Renal cortex interstitium (tissue), 15 donors: Measurements from ENCODE around the gene SLC66A1. TPM values are rescaled to one million over a fixed set of nuclear protein-coding genes. Genes with fewer than 3 reads are reported as not detected.
"Not testable (repeated sequence)": the region's sequence is repeated elsewhere in the genome, so short reads cannot be mapped to it uniquely, and the experiment has no call there.

Experiments used
- DNase-seq, 11 donors: peaks; one replicate each; pipeline ENCODE4 v3.0.0-alpha.2; 2013; ENCODE audit warnings: low read depth in 9 of 11, low spot score in 4 of 11; ENCODE audit errors: extremely low read depth in 1 of 11
- long read RNA-seq, 16 experiments: transcript quantifications; one replicate each; lab custom pipeline, GENCODE V29; 2026
- polyA plus RNA-seq, 3 donors: library from polyadenylated mRNA; unstranded; fragments of 120-200 nt; gene quantifications; one replicate each; pipeline ENCODE4 v1.2.1, GENCODE V29; 2013; ENCODE audit not compliant: insufficient read length in 3 of 3

Gene SLC66A1
- 10 to 100 TPM; 10.1 to 16.8 (median 15.7) TPM for polyA plus RNA-seq
- long read RNA-seq, donor 1, partial matches to known transcripts: 67 of 152 reads
- long read RNA-seq, donor 1, other reads (novel, unspliced or antisense): 80 of 152 reads
- long read RNA-seq, donor 2, partial matches to known transcripts: 120 of 122 reads
- long read RNA-seq, donor 2, other reads (novel, unspliced or antisense): 0 of 122 reads
- long read RNA-seq, donor 3, partial matches to known transcripts: 242 of 244 reads
- long read RNA-seq, donor 3, other reads (novel, unspliced or antisense): 0 of 244 reads
- long read RNA-seq, donor 4, partial matches to known transcripts: 0 of 3 reads
- long read RNA-seq, donor 4, other reads (novel, unspliced or antisense): 0 of 3 reads
- long read RNA-seq, donor 5: 0 reads
- long read RNA-seq, donor 6, partial matches to known transcripts: 155 of 158 reads
- long read RNA-seq, donor 6, other reads (novel, unspliced or antisense): 0 of 158 reads
- long read RNA-seq, donor 7, partial matches to known transcripts: 208 of 209 reads
- long read RNA-seq, donor 7, other reads (novel, unspliced or antisense): 0 of 209 reads
- long read RNA-seq, donor 8, partial matches to known transcripts: 220 of 223 reads
- long read RNA-seq, donor 8, other reads (novel, unspliced or antisense): 0 of 223 reads
- long read RNA-seq, donor 9, partial matches to known transcripts: 157 of 159 reads
- long read RNA-seq, donor 9, other reads (novel, unspliced or antisense): 0 of 159 reads
- long read RNA-seq, donor 10, partial matches to known transcripts: 170 of 174 reads
- long read RNA-seq, donor 10, other reads (novel, unspliced or antisense): 0 of 174 reads
- long read RNA-seq, donor 11, partial matches to known transcripts: 139 of 142 reads
- long read RNA-seq, donor 11, other reads (novel, unspliced or antisense): 0 of 142 reads
- long read RNA-seq, donor 12, partial matches to known transcripts: 168 of 217 reads
- long read RNA-seq, donor 12, other reads (novel, unspliced or antisense): 47 of 217 reads
- long read RNA-seq, donor 13, partial matches to known transcripts: 314 of 316 reads
- long read RNA-seq, donor 13, other reads (novel, unspliced or antisense): 0 of 316 reads
- long read RNA-seq, donor 14, partial matches to known transcripts: 188 of 193 reads
- long read RNA-seq, donor 14, other reads (novel, unspliced or antisense): 0 of 193 reads
- long read RNA-seq, donor 15, partial matches to known transcripts: 74 of 75 reads
- long read RNA-seq, donor 15, other reads (novel, unspliced or antisense): 0 of 75 reads
- long read RNA-seq, donor 16, partial matches to known transcripts: 564 of 580 reads
- long read RNA-seq, donor 16, other reads (novel, unspliced or antisense): 12 of 580 reads

- peak; percentile 72 to 94 (median 90) for DNase-seq
Measured at GRCh38 chr1:19311931-19312781, at the start of gene SLC66A1, which contains the start of gene AKR7A2. Gene SLC66A1 (plus strand): TSS chr1:19312326. CDS start chr1:19317678, 5,352 bp downstream. Gene AKR7A2 (minus strand): TSS chr1:19312144. CDS start chr1:19312124, 20 bp downstream.

DNA sequence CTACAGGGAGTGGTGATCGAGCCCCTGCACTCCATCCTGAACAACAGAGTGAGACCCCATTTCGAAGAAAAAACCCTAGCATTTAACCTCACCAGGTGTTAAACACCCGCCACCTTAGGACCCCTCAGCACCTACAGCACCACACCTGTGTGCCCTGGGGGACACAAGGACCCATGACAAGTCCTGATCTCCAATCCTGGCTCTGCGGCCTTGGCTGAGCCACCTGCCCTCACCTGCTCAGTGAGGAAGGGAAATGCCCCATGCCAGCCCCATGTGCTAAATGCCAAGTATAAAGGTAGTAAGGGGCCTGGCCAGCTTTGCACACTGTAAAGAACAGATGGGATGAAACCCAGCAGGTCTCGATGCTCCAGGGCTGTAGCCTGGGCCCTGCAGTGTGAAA is 49.4 kb upstream of the SLC66A1 start:
- no peak for DNase-seq

DNA sequence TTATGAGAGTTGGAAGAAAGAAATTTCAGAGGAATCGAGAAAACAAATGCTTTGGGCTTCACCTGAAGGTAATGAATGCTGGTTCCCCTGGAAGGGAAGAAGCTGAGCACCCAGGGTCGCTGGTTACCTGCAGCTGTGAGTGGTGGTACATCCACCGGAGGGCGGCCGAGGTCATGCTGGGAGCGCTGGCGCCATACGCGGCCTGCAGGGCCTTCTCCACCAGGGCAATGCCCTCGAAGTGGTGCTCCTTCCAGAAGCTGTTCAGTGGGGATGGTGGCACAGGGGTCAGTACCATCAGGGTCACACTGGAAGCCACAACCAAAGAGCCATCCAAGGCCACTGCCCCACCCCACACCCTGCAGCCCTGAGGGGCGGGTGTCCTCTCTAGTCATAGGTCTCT is 43.7 kb upstream of the SLC66A1 start:
- no peak for DNase-seq

GRCh38 chr1:19269427-19270342 is 42.4 kb upstream of the SLC66A1 start:
- not testable (repeated sequence) for DNase-seq

GRCh38 chr1:19270343-19270730 is 41.8 kb upstream of the SLC66A1 start:
- DNase-seq: not testable (repeated sequence)

DNA sequence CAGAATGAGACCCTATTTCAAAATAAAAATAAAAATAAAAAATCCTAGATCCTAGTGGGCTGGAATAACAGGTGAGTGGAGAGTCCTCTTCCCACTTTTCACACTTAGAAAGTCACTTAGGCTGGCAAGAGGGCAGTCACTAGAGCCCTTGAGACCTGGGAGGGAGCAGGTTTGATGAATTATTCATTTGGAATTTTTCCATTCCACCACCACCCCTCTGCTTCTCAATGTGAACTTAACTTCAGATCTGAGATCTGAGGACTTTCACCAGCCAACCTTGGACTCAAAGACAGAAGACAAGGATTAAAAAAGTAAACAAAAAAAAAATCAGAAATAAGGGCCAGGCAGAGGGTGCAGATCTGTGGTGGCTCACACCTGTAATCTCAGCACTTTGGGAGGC is 40.1 kb upstream of the SLC66A1 start:
- no peak for DNase-seq

GRCh38 chr1:19273106-19273843 is 38.9 kb upstream of the SLC66A1 start:
- DNase-seq: no peak

DNA sequence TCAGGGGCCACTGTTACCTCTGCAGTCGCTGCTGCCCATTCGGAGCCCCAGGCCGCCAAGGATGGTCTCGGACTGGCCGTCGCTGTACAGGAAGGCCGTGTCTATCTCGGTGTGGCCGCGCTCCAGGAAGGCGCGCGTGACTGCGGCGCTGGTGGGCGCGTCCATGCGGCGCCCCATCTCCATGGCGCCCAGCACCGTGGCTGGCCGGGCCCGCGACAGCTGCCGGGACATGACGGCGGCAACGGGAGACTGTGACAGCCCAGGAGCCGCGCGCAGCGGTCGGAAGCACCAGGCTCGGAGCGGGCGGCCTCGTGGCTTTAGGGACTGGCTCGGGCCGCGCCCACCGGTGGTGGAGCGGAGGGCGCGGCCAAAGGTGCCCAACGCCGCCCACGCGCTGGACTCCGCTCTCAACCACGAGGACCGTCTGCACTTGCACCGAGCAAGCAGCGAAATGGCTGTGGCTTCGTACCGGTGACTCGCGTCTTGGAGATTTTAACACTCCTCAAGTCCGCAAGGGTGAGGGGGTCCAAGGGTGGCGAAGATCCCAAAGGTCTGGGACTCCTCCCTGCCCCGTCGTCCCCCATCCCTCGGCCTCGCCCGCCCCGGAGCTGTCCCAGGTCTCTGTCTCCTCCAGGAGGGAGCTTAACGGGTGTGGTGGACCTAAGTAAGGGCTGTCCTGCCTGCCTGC is 38.1 kb upstream of the SLC66A1 start:
- not testable (repeated sequence) for DNase-seq

DNA sequence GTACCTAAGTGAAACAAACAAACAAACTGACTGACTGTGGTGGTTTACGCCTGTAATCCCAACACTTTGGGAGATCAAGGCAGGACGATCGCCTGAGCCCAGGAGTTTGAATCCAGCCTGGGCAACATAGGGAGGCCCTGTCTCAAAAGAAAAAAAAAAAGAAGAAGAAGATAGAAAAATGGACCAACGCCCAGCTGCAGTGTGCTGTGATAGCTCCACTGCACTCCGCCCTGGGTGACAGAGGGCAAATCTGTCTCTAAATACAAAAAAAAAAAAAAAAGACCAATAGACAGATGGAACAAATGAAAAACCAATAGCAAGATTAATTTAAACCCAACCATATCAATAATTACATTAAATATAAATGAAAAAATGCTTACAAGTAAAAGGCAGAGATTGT is 37.5 kb upstream of the SLC66A1 start:
- DNase-seq: no peak

DNA sequence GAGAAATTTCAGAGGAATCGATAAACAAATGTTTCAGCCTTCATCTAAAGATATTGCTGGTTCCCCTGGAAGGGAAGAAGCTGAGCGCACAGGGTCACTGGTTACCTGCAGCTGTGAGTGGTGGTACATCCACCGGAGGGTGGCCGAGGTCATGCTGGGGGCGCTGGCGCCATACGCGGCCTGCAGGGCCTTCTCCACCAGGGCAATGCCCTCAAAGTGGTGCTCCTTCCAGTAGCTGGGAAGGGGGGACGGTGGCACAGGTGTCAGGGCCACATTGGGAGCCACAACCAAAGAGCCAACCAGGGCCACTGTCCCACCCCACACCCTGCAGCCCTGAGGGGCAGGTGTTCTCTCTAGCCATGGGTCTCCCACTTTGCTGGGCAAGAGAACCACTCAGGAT is 28.2 kb upstream of the SLC66A1 start:
- DNase-seq: no peak

- no peak for DNase-seq
Measured at GRCh38 chr1:19284881-19285280, 27.2 kb upstream of the SLC66A1 start.

DNA sequence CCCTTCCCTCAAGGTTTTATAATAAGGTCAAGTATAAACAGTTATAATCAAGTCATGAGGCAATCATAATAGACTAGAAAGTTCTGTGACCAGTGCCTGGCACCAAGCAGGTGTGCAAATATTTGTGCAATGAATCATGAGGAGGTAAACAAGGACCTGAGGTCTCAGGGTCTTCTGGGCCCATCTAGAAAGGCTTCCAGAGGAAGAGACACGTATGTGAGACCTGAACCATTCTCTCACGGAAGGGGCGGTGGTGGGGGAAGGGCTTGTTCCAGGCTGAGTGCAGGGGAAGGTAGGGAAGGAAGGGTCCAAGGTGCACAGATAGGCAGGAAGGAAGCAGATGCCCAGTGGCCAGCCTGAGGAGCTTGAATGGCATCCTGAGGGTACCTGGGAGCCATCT is 26.8 kb upstream of the SLC66A1 start:
- not testable (repeated sequence) for DNase-seq

DNA sequence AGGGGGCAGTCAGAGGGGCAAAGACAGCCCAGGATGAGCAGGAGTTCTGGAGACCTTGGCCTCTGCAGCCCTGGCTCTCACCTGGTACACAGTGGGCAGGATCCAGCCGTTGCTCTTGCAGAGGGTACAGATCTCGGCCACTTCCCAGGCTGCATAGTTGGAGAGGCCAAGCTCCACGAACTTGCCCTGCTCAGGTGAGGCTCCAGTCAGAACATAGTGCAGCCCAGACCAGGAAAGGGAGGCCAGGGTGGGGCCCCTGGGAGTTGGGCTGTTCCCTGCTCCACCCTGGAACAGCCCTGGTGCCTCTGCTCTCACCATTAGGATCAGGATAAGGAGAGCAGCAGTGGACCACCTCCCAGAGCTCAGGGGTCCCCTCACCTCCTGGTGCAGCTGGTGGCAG is 26.3 kb upstream of the SLC66A1 start:
- not testable (repeated sequence) for DNase-seq

GRCh38 chr1:19287436-19288185 is 24.5 kb upstream of the SLC66A1 start:
- DNase-seq: no peak
